C4-2B (cell line): ENCODE data around the gene C1D.

Source experiments
- H3K27ac ChIP-seq: fragments of 450-650 bp; 2 replicates; pipeline ENCODE4 v1.5.1; 2017
- CTCF ChIP-seq: fragments of 450-650 bp; conservative IDR thresholded peaks from 2 replicates; pipeline ENCODE4 v1.5.1; 2017; ENCODE audit warnings: mild to moderate bottlenecking
- ZFX ChIP-seq: fragments of 450-650 bp; IDR thresholded peaks from 2 replicates; pipeline ENCODE4 v1.6.1; 2017

Gene C1D

DNA sequence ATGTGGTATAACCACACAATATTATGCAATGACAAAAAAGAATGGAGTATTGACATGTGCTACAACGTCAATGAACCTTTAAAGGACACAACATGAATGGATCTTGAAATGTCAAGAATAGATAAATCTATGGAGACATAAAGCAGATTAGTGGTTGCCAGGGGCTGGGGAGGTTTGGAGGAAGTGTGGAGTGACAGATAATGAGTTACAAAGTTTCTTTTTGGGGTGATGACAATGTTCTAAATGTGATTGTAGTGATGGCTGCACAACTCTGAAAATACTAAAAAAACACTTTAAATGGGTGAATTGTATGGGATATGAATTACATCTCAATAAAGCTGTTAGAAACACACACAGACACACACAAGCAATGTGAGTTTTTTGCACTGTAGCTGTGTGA lies 37.4 kb upstream of the C1D start:
- TF ChIP-seq ZFX (no peak), CTCF (no peak)
- no peak overlapping the region for H3K27ac ChIP-seq

- no peak overlapping the region for H3K27ac ChIP-seq
- no peak for TF ChIP-seq CTCF
- TF ChIP-seq ZFX: no peak
Measured at GRCh38 chr2:68099260-68099659, 36.5 kb upstream of the C1D start.

DNA sequence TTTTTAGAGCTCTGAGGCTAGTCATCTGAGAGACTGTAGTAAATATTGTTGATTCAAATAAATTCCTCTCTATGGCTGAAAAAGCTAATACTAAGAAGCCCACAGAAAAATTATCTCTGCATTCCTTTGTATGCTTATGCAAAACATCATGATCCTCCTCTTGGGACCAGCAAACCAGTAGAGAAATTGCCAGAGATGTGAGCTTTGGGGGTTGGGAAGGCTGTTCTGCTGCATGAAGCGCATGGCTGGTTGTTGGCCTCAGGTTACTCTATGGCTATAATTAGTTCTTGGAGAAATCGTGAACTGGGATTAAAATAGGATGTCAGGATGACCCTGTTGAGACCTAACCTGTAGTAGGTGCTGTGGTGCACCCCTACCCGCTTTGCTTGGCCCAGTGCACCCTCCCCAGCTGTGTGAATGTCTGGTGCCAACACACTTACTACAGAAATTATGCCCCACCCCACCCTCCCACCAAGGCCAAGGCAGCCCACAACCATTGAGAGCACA lies 35.5 kb upstream of the C1D start:
- no peak overlapping the region for H3K27ac ChIP-seq
- no peak for TF ChIP-seq ZFX
- no peak for TF ChIP-seq CTCF

DNA sequence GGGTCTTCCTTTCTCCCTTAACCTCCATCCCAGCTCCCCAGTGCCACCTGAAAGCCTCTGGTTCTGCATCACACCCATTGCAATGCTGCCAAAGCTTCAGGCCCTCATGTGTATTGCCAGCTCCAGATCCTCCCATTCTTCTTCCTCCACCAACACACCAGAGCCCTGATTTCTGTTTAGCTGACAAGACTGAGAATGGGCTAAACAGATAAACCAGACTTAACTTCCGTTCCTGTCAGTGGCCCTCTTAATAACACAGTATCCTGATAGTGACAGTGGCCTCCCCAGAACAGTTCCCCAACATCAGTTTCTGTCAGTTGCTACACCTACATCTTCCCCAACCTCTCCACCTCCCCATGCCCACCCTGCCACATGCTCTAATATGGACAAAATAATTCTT lies 31.3 kb upstream of the C1D start:
- H3K27ac ChIP-seq: no peak overlapping the region
- no peak for TF ChIP-seq ZFX
- no peak for TF ChIP-seq CTCF

GRCh38 chr2:68093634-68094033 lies 30.8 kb upstream of the C1D start:
- H3K27ac ChIP-seq: no peak overlapping the region
- TF ChIP-seq CTCF: no peak
- no peak for TF ChIP-seq ZFX

DNA sequence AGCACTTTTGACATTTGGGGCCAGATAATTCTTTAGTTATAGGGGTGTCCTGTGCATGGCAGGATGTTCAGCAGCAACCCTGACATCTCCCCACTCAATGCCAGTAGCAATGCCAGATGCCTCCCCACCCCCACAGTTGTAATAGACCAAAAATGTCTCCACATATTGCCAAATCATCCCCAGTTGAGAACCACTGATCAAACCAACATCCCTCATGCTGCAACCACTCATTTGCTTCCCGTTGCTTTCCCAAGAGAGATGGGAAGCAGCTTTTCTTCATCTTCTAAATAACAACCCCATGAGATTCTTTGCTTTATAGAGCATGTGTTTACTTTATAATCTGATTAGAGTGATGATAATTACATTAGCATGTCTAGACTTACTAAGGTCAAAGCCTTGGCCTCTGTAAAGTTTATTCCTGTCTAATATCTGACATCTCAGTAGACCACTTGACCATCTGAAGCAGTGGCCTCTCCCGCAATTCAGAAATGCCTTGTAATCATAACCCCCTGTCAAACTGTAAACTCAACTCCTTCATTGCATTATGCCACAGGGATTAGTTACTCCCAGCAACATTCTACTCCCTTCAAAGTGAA lies 28.7 kb upstream of the C1D start:
- H3K27ac ChIP-seq: no peak overlapping the region

DNA sequence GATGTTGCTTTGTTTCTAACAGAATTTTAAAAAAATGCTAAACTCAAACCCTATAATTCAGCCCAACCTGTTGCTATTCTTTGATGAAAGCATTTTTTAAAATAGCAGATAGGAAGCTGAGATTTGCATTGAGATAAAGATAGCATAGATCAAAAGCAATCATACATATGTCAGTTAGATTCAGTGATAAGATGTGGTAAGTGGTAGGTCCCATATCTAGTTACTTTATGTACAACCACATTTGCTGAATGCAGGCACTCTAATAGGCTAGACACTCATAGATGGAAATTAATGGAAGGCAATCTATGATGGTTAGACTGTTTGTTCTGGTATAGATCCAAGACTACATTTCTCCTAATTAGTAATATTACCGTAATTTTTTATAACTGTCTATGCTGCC lies 27.2 kb upstream of the C1D start:
- TF ChIP-seq CTCF (no peak), ZFX (no peak)
- H3K27ac ChIP-seq: no peak overlapping the region

More for the DNA sequence above, 28.7 kb upstream of the C1D start:
- TF ChIP-seq CTCF: no peak
- no peak for TF ChIP-seq ZFX
